HepG2 (cell line): ENCODE measurements around the gene METTL23. TPM values are rescaled to one million over a fixed set of nuclear protein-coding genes. Genes with fewer than 3 reads are reported as not detected.

Source experiments
- ATF7-NPFF ChIP-seq: sonication (generic); formaldehyde crosslinking; IDR thresholded peaks from 2 replicates; pipeline ENCODE4 v1.8.1; 2023; ENCODE audit warnings: mild to moderate bottlenecking, low read depth, missing genetic modification reagents, moderate library complexity
- GPN1 ChIP-seq: sonication (generic); formaldehyde crosslinking; IDR thresholded peaks from 2 replicates; pipeline ENCODE4 v1.5.1; 2020; ENCODE audit warnings: missing genetic modification reagents, borderline replicate concordance
- NFIC ChIP-seq: IDR thresholded peaks from 2 replicates; pipeline ENCODE4 v1.6.1; 2012; ENCODE audit warnings: mild to moderate bottlenecking, low read length, inconsistent platforms
- PAF1 ChIP-seq: IDR thresholded peaks from 2 replicates; pipeline ENCODE4 v1.6.1; 2016; ENCODE audit warnings: missing genetic modification reagents, missing compliant biosample characterization
- SRSF4 ChIP-seq: fragments of 200-400 bp; formaldehyde crosslinking; IDR thresholded peaks from one replicate; pipeline ENCODE4 v1.6.1; 2018; ENCODE audit warnings: mild to moderate bottlenecking, low read depth, low read length, moderate library complexity; ENCODE audit not compliant: poor library complexity, severe bottlenecking
- ZFP36 ChIP-seq: fragments of 150-350 bp; IDR thresholded peaks from 2 replicates; pipeline ENCODE4 v1.6.1; 2018; ENCODE audit warnings: borderline replicate concordance, low read length, low read depth; ENCODE audit not compliant: partially characterized antibody
- ZNF224 ChIP-seq: sonication (generic); formaldehyde crosslinking; IDR thresholded peaks from 2 replicates; pipeline ENCODE4 v1.5.0; 2020; ENCODE audit warnings: mild to moderate bottlenecking, missing genetic modification reagents
- ZNF678 ChIP-seq: sonication (generic); formaldehyde crosslinking; IDR thresholded peaks from 2 replicates; pipeline ENCODE4 v1.4.0; 2020; ENCODE audit warnings: mild to moderate bottlenecking, missing genetic modification reagents
- polyA plus RNA-seq, 8 experiments: library from polyadenylated mRNA; depleted of rRNA in 3 of 8; stranded (reverse) in 7 of 8; unstranded in 1 of 8; fragments of >200 nt; fragmentation: Illumina TruSeq in 4 of 8; extraction: Trizol in 4 of 8; gene quantifications; 2 replicates each; pipeline versions ENCODE4 v1.2.1 to v1.2.3, GENCODE V29; 2011 to 2016; ENCODE audit warnings: low read depth in 4 of 8, missing spikeins in 1 of 8, mixed read lengths in 1 of 8; ENCODE audit not compliant: insufficient read depth in 1 of 8
- total RNA-seq, 5 experiments: library from RNA; depleted of rRNA; stranded (reverse); fragments of >200 nt; fragmentation: Illumina TruSeq; extraction: Trizol; gene quantifications; 2 replicates each; pipeline ENCODE4 v1.2.3, GENCODE V29; 2016; ENCODE audit warnings: low read depth in 1 of 5
- TF ChIP-seq, protein P1 (sequence below): sonication (generic); formaldehyde crosslinking; IDR thresholded peaks from 2 replicates; pipeline ENCODE4 v1.8.0; 2022; ENCODE audit warnings: mild to moderate bottlenecking, missing genetic modification reagents, borderline replicate concordance
- TF ChIP-seq, protein P2 (sequence below): sonication (generic); formaldehyde crosslinking; conservative IDR thresholded peaks from 2 replicates; pipeline ENCODE4 v1.4.0; 2020; ENCODE audit warnings: mild to moderate bottlenecking, missing genetic modification reagents, moderate library complexity
- TF ChIP-seq, protein P3 (sequence below): sonication (generic); formaldehyde crosslinking; IDR thresholded peaks from 2 replicates; pipeline ENCODE4 v1.8.1; 2022; ENCODE audit warnings: mild to moderate bottlenecking, missing genetic modification reagents
- TF ChIP-seq, protein P4 (sequence below): sonication (generic); formaldehyde crosslinking; IDR thresholded peaks from 2 replicates; pipeline ENCODE4 v1.5.0; 2020; ENCODE audit warnings: mild to moderate bottlenecking, missing genetic modification reagents, moderate library complexity
- TF ChIP-seq, protein P5 (sequence below): sonication (generic); formaldehyde crosslinking; IDR thresholded peaks from 2 replicates; pipeline ENCODE4 v1.4.0; 2020; ENCODE audit warnings: mild to moderate bottlenecking, missing genetic modification reagents
- TF ChIP-seq, protein P6 (sequence below): IDR thresholded peaks from 2 replicates; pipeline ENCODE4 v1.6.1; 2012; ENCODE audit warnings: inconsistent platforms

The METTL23 gene
- total and polyA plus RNA-seq, 2 of the 13 experiments (the other 11 are each of a cell fraction or from before 2014, with no cell fraction given): 39.9 to 104 TPM

DNA sequence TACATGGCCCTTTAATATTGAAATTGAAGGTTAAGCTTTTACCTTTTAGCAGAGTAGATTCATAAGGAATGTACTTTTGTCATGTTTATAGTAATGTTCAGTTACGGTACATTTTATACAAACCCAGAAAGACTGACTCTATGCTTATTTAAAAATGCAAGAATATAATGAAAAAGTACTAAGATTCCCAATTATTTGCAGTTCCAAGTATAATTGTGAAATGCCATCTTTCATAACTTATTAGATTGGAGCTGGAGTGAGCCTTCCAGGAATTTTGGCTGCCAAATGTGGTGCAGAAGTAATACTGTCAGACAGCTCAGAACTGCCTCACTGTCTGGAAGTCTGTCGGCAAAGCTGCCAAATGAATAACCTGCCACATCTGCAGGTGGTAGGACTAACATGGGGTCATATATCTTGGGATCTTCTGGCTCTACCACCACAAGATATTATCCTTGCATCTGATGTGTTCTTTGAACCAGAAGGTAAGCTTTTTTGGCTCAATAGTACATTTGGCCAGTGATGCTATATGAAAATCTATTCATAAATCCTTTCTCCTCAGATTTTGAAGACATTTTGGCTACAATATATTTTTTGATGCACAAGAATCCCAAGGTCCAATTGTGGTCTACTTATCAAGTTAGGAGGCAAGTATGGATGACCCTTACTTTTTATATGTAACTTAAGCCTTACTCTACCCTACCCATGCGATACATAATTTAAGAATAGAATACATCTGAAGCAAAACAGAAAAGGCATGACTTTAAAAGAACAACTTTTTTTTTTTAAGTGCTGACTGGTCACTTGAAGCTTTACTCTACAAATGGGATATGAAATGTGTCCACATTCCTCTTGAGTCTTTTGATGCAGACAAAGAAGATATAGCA is 6.3 kb downstream of the METTL23 start (continued):
- TF ChIP-seq, protein P1, sequence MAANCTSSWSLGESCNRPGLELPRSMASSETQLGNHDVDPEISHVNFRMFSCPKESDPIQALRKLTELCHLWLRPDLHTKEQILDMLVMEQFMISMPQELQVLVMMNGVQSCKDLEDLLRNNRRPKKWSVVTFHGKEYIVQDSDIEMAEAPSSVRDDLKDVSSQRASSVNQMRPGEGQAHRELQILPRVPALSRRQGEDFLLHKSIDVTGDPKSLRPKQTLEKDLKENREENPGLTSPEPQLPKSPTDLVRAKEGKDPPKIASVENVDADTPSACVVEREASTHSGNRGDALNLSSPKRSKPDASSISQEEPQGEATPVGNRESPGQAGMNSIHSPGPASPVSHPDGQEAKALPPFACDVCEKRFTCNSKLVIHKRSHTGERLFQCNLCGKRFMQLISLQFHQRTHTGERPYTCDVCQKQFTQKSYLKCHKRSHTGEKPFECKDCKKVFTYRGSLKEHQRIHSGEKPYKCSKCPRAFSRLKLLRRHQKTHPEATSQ: no peak
- TF ChIP-seq SRSF4: no peak
- TF ChIP-seq ATF7-NPFF: no peak
- TF ChIP-seq GPN1 (CRISPR knock-in tag): no peak
- TF ChIP-seq, protein P2, sequence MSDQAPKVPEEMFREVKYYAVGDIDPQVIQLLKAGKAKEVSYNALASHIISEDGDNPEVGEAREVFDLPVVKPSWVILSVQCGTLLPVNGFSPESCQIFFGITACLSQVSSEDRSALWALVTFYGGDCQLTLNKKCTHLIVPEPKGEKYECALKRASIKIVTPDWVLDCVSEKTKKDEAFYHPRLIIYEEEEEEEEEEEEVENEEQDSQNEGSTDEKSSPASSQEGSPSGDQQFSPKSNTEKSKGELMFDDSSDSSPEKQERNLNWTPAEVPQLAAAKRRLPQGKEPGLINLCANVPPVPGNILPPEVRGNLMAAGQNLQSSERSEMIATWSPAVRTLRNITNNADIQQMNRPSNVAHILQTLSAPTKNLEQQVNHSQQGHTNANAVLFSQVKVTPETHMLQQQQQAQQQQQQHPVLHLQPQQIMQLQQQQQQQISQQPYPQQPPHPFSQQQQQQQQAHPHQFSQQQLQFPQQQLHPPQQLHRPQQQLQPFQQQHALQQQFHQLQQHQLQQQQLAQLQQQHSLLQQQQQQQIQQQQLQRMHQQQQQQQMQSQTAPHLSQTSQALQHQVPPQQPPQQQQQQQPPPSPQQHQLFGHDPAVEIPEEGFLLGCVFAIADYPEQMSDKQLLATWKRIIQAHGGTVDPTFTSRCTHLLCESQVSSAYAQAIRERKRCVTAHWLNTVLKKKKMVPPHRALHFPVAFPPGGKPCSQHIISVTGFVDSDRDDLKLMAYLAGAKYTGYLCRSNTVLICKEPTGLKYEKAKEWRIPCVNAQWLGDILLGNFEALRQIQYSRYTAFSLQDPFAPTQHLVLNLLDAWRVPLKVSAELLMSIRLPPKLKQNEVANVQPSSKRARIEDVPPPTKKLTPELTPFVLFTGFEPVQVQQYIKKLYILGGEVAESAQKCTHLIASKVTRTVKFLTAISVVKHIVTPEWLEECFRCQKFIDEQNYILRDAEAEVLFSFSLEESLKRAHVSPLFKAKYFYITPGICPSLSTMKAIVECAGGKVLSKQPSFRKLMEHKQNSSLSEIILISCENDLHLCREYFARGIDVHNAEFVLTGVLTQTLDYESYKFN (CRISPR knock-in tag): no peak
- TF ChIP-seq PAF1 (CRISPR knock-in tag): peak; percentile 28; the same call in 1 of the 2 replicates
- TF ChIP-seq ZNF224 (CRISPR knock-in tag): no peak
- TF ChIP-seq NFIC: peak; percentile 59; the same call in 1 of the 2 replicates
- TF ChIP-seq ZFP36: no peak
- TF ChIP-seq, protein P3, sequence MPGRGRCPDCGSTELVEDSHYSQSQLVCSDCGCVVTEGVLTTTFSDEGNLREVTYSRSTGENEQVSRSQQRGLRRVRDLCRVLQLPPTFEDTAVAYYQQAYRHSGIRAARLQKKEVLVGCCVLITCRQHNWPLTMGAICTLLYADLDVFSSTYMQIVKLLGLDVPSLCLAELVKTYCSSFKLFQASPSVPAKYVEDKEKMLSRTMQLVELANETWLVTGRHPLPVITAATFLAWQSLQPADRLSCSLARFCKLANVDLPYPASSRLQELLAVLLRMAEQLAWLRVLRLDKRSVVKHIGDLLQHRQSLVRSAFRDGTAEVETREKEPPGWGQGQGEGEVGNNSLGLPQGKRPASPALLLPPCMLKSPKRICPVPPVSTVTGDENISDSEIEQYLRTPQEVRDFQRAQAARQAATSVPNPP: no peak
- TF ChIP-seq, protein P4, sequence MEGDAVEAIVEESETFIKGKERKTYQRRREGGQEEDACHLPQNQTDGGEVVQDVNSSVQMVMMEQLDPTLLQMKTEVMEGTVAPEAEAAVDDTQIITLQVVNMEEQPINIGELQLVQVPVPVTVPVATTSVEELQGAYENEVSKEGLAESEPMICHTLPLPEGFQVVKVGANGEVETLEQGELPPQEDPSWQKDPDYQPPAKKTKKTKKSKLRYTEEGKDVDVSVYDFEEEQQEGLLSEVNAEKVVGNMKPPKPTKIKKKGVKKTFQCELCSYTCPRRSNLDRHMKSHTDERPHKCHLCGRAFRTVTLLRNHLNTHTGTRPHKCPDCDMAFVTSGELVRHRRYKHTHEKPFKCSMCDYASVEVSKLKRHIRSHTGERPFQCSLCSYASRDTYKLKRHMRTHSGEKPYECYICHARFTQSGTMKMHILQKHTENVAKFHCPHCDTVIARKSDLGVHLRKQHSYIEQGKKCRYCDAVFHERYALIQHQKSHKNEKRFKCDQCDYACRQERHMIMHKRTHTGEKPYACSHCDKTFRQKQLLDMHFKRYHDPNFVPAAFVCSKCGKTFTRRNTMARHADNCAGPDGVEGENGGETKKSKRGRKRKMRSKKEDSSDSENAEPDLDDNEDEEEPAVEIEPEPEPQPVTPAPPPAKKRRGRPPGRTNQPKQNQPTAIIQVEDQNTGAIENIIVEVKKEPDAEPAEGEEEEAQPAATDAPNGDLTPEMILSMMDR (CRISPR knock-in tag): no peak
- TF ChIP-seq, protein P5, sequence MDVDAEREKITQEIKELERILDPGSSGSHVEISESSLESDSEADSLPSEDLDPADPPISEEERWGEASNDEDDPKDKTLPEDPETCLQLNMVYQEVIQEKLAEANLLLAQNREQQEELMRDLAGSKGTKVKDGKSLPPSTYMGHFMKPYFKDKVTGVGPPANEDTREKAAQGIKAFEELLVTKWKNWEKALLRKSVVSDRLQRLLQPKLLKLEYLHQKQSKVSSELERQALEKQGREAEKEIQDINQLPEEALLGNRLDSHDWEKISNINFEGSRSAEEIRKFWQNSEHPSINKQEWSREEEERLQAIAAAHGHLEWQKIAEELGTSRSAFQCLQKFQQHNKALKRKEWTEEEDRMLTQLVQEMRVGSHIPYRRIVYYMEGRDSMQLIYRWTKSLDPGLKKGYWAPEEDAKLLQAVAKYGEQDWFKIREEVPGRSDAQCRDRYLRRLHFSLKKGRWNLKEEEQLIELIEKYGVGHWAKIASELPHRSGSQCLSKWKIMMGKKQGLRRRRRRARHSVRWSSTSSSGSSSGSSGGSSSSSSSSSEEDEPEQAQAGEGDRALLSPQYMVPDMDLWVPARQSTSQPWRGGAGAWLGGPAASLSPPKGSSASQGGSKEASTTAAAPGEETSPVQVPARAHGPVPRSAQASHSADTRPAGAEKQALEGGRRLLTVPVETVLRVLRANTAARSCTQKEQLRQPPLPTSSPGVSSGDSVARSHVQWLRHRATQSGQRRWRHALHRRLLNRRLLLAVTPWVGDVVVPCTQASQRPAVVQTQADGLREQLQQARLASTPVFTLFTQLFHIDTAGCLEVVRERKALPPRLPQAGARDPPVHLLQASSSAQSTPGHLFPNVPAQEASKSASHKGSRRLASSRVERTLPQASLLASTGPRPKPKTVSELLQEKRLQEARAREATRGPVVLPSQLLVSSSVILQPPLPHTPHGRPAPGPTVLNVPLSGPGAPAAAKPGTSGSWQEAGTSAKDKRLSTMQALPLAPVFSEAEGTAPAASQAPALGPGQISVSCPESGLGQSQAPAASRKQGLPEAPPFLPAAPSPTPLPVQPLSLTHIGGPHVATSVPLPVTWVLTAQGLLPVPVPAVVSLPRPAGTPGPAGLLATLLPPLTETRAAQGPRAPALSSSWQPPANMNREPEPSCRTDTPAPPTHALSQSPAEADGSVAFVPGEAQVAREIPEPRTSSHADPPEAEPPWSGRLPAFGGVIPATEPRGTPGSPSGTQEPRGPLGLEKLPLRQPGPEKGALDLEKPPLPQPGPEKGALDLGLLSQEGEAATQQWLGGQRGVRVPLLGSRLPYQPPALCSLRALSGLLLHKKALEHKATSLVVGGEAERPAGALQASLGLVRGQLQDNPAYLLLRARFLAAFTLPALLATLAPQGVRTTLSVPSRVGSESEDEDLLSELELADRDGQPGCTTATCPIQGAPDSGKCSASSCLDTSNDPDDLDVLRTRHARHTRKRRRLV (CRISPR knock-in tag): no peak
- TF ChIP-seq, protein P6, sequence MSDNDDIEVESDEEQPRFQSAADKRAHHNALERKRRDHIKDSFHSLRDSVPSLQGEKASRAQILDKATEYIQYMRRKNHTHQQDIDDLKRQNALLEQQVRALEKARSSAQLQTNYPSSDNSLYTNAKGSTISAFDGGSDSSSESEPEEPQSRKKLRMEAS: 0 out of 2 replicates have a peak, but pooled peaks have one; percentile 16
- no peak for TF ChIP-seq ZNF678 (CRISPR knock-in tag)
